GM20000 (cell line): ENCODE results near the gene SFTA2.

Source experiments
- DNase-seq: peaks from one replicate; pipeline ENCODE4 v3.0.0; 2012; ENCODE audit warnings: low spot score
- TF ChIP-seq, protein P1 (sequence below): IDR thresholded peaks from 2 replicates; pipeline ENCODE4 v1.5.1; 2012; ENCODE audit warnings: mild to moderate bottlenecking, control low read depth; ENCODE audit errors: extremely low read depth, missing control alignments

The SFTA2 gene

GRCh38 chr6:30966154-30966553, 34.2 kb upstream of the SFTA2 start:
- TF ChIP-seq, protein P1, sequence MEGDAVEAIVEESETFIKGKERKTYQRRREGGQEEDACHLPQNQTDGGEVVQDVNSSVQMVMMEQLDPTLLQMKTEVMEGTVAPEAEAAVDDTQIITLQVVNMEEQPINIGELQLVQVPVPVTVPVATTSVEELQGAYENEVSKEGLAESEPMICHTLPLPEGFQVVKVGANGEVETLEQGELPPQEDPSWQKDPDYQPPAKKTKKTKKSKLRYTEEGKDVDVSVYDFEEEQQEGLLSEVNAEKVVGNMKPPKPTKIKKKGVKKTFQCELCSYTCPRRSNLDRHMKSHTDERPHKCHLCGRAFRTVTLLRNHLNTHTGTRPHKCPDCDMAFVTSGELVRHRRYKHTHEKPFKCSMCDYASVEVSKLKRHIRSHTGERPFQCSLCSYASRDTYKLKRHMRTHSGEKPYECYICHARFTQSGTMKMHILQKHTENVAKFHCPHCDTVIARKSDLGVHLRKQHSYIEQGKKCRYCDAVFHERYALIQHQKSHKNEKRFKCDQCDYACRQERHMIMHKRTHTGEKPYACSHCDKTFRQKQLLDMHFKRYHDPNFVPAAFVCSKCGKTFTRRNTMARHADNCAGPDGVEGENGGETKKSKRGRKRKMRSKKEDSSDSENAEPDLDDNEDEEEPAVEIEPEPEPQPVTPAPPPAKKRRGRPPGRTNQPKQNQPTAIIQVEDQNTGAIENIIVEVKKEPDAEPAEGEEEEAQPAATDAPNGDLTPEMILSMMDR, result no peak
- no peak for DNase-seq

GRCh38 chr6:30965140-30965601, 33.2 kb upstream of the SFTA2 start:
- DNase-seq, result no peak
- TF ChIP-seq, protein P1, result no peak

- DNase-seq, result no peak
Measured at GRCh38 chr6:30964075-30964474, 32.1 kb upstream of the SFTA2 start.

GRCh38 chr6:30963641-30964040, 31.7 kb upstream of the SFTA2 start:
- TF ChIP-seq, protein P1, result no peak
- DNase-seq, result no peak

More at GRCh38 chr6:30964075-30964474, 32.1 kb upstream of the SFTA2 start:
- TF ChIP-seq, protein P1, result no peak

DNA sequence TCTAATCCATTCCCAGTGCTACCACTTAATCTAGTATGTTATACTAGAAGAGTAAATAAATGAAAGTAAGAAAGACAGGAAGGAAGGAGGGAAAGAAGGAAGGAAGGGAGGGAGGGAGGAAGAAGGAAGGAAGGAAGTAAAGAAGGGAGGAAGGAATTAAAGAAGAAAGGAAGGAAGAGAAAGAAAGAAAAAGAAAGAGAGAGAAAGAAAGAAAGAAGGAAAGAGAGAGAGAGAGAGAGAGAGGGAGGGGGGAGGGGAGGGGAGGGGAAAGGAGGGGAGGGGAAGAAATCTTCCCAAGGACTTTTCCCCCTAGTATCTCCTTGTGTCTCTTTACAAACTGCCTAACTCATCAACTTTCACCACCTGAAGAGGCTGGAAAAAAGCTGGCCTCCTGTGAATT, 30.7 kb upstream of the SFTA2 start:
- DNase-seq, result no peak
- TF ChIP-seq, protein P1, result no peak

DNA sequence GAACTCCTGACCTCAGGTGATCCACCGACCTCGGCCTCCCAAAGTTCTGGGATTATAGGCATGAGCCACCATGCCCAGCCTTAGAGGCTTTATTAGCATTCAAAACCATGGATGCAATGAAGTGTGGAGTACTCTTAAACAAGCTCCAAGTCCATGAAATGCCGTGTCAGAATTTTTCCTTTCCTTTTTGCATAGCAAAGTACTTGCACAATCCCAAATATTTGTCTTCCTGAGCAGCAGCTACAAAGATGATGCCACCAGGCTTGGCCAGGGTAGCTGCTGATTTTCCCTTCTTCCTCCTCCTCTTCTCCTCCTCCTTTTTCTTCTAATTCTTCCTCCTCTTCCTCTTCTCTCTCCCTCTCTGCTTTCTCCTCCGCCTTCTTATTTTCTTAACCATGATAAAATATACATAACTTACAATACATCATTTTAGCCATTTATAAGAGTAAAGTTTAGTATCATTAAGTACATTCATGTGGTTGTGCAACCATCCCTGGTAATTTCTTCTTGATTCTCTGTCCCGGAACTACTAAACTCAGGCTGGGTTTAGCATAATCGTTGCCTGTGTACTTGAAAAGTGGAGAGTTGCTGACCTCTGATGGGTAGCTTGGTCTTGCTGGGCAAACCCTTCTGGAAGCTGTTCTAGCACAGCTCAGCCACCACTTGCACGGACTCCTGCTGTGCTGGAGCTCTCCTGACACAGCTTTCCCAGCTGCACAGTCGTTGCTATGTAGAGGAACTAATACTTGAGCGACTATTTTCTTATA, 29.1 kb upstream of the SFTA2 start:
- no peak for DNase-seq
- TF ChIP-seq, protein P1, result no peak

GRCh38 chr6:30957716-30958115, 25.7 kb upstream of the SFTA2 start:
- DNase-seq, result no peak
- TF ChIP-seq, protein P1, result no peak
